Cardiac muscle cell (in vitro differentiated cells and primary cell): ENCODE measurements around the gene GSTM3. TPM values are rescaled to one million over a fixed set of nuclear protein-coding genes. Genes with fewer than 3 reads are reported as not detected.
A peak's percentile ranks its signal among the peaks of the same experiment; 100 is the strongest.
"Not testable (repeated sequence)": the region's sequence is repeated elsewhere in the genome, so short reads cannot be mapped to it uniquely, and the experiment has no call there.

Experiments used
- DNase-seq, 2 donors: peaks; one replicate each; pipeline versions ENCODE4 v3.0.0 to v3.0.0-alpha.2; 2010 to 2017; ENCODE audit warnings: low read depth in 1 of 2, low spot score in 1 of 2
- H3K27ac ChIP-seq: fragments of 200-600 bp; sonication (generic); 2 replicates; pipeline ENCODE4 v1.5.1; 2016
- H3K27me3 ChIP-seq: fragments of 200-600 bp; sonication (generic); 2 replicates; pipeline ENCODE4 v1.6.0; 2016; ENCODE audit warnings: control low read depth
- H3K36me3 ChIP-seq: fragments of 200-600 bp; sonication (generic); 2 replicates; pipeline ENCODE4 v1.5.1; 2016; ENCODE audit warnings: control low read depth
- H3K4me1 ChIP-seq: fragments of 200-600 bp; sonication (generic); 2 replicates; pipeline ENCODE4 v1.8.1; 2017; ENCODE audit warnings: low read depth, mild to moderate bottlenecking, mixed run types
- H3K4me3 ChIP-seq: fragments of 200-600 bp; sonication (generic); 2 replicates; pipeline ENCODE4 v1.5.1; 2016; ENCODE audit warnings: mild to moderate bottlenecking
- H3K9me3 ChIP-seq: fragments of 200-600 bp; sonication (generic); 2 replicates; pipeline ENCODE4 v1.5.1; 2017; ENCODE audit warnings: low read depth, mild to moderate bottlenecking, control low read depth
- CTCF ChIP-seq: IDR thresholded peaks from 2 replicates; pipeline ENCODE4 v1.5.1; 2012; ENCODE audit warnings: low read depth, mild to moderate bottlenecking, low read length
- polyA plus RNA-seq: library from polyadenylated mRNA; unstranded; fragments of >200 nt; fragmentation: Nextera tagmentation; extraction: Ambion mirVana; gene quantifications from 2 replicates; pipeline ENCODE4 v1.2.1, GENCODE V29; 2016
- total RNA-seq: library from RNA; depleted of rRNA; stranded (reverse); fragments of >200 nt; gene quantifications from 2 replicates; pipeline ENCODE4 v1.2.3, GENCODE V29; 2016

GSTM3 gene
- total and polyA plus RNA-seq, 2 experiments from 2014 or later = 65.8 to 139 TPM

GRCh38 chr1:109697066-109697465, 43.8 kb downstream of the GSTM3 start:
- no peak for TF ChIP-seq CTCF
- DNase-seq = no peak

GRCh38 chr1:109695138-109695537, 45.7 kb downstream of the GSTM3 start:
- DNase-seq, H3K9me3 ChIP-seq, H3K27me3 ChIP-seq, H3K4me1 ChIP-seq, H3K4me3 ChIP-seq, H3K27ac ChIP-seq, H3K36me3 ChIP-seq: not testable (repeated sequence)

More at GRCh38 chr1:109697066-109697465, 43.8 kb downstream of the GSTM3 start:
- Histone ChIP-seq H3K36me3 (no peaks in the 10 kb centered on the region), H3K4me1 (no peaks in the 10 kb centered on the region), H3K27me3 (no peaks in the 10 kb centered on the region), H3K27ac (no peak overlapping the region), H3K9me3 (no peaks in the 10 kb centered on the region), H3K4me3 (no peak overlapping the region)

GRCh38 chr1:109694400-109694799, 46.4 kb downstream of the GSTM3 start:
- not testable (repeated sequence) for H3K9me3 ChIP-seq, H3K27ac ChIP-seq, H3K27me3 ChIP-seq, H3K36me3 ChIP-seq, H3K4me3 ChIP-seq, DNase-seq, H3K4me1 ChIP-seq

GRCh38 chr1:109691759-109692158, 49.1 kb downstream of the GSTM3 start:
- Histone ChIP-seq H3K4me1 (no peaks in the 10 kb centered on the region), H3K4me3 (no peak overlapping the region), H3K9me3 (no peaks in the 10 kb centered on the region), H3K27ac (no peak overlapping the region), H3K27me3 (no peaks in the 10 kb centered on the region), H3K36me3 (no peaks in the 10 kb centered on the region)
- no peak for DNase-seq
- TF ChIP-seq CTCF = no peak

GRCh38 chr1:109689844-109690405, 50.9 kb downstream of the GSTM3 start:
- H3K9me3 ChIP-seq = no peaks in the 10 kb centered on the region
- no peak overlapping the region for H3K4me3 ChIP-seq
- H3K36me3 ChIP-seq = no peaks in the 10 kb centered on the region
- DNase-seq = no peak
- TF ChIP-seq CTCF = no peak
- H3K4me1 ChIP-seq = no peaks in the 10 kb centered on the region
- H3K27me3 ChIP-seq = no peaks in the 10 kb centered on the region
- no peak overlapping the region for H3K27ac ChIP-seq

GRCh38 chr1:109687641-109688499, 53.0 kb downstream of the GSTM3 start, which contains the start of gene GSTM1:
Gene GSTM1 (plus strand): TSS chr1:109687817. CDS start chr1:109687874, 57 bp downstream.
- peak; percentile 38 to 82 for DNase-seq
- Histone ChIP-seq H3K36me3 (no peaks in the 10 kb centered on the region), H3K4me1 (no peaks in the 10 kb centered on the region), H3K27me3 (no peaks in the 10 kb centered on the region), H3K27ac (no peak within 1 kb of the TSS), H3K9me3 (no peaks in the 10 kb centered on the region), H3K4me3 (no peak within 1 kb of the TSS)
- peak; percentile 29 for TF ChIP-seq CTCF

- H3K27ac ChIP-seq, H3K36me3 ChIP-seq, DNase-seq, H3K27me3 ChIP-seq, H3K9me3 ChIP-seq, H3K4me1 ChIP-seq, H3K4me3 ChIP-seq: not testable (repeated sequence)
Observed at GRCh38 chr1:109687109-109687508, 53.7 kb downstream of the GSTM3 start.

GRCh38 chr1:109685890-109686289, 54.9 kb downstream of the GSTM3 start:
- not testable (repeated sequence) for H3K9me3 ChIP-seq, H3K4me1 ChIP-seq, H3K27ac ChIP-seq, H3K36me3 ChIP-seq, H3K27me3 ChIP-seq, H3K4me3 ChIP-seq, DNase-seq

- H3K4me1 ChIP-seq, H3K27me3 ChIP-seq, H3K36me3 ChIP-seq, DNase-seq, H3K4me3 ChIP-seq, H3K9me3 ChIP-seq, H3K27ac ChIP-seq: not testable (repeated sequence)
Observed at GRCh38 chr1:109685399-109685798, 55.4 kb downstream of the GSTM3 start.

- H3K4me1 ChIP-seq, H3K4me3 ChIP-seq, H3K27ac ChIP-seq, H3K36me3 ChIP-seq, H3K9me3 ChIP-seq, DNase-seq, H3K27me3 ChIP-seq: not testable (repeated sequence)
Observed at GRCh38 chr1:109684777-109685176, 56.1 kb downstream of the GSTM3 start.
